Coronary artery (tissue), 2 donors: ENCODE measurements around the gene GPRC5C.

Source experiments
- DNase-seq: peaks from one replicate; pipeline ENCODE4 v3.0.0-alpha.2; 2017; ENCODE audit warnings: low spot score
- H3K27ac ChIP-seq, 2 donors: fragments of 200-600 bp; sonication (generic); one replicate each; pipeline ENCODE4 v1.5.1; 2016 to 2019
- H3K4me3 ChIP-seq: fragments of 200-600 bp; sonication (generic); 2 replicates; pipeline ENCODE4 v1.5.1; 2016; ENCODE audit warnings: mild to moderate bottlenecking, moderate library complexity
- CTCF ChIP-seq: fragments of 200-600 bp; sonication (generic); IDR thresholded peaks from one replicate; pipeline ENCODE4 v1.5.1; 2019; ENCODE audit warnings: antibody characterized with exemption

GPRC5C gene

DNA sequence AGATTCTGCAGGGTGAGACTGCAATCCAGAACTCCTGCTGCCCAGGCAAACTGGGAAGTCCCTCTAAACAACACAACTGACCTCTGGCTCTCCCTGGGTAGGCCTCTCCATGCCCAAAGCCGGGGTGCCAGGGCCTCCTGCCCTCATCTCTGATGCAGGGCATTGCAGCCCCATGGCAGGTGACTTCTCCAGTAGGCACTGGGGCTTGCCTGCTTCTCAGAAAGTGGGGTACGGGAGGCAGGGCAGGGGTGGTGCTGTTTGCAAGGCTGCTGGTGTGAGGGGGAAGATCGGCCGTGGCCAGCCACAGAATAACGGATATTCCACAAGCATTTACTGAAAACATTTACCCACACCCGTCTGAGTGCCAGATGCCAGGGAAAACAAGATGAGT is 4.1 kb upstream of the GPRC5C start:
- TF ChIP-seq CTCF, result no peak
- Histone ChIP-seq H3K4me3 (no peak overlapping the region), H3K27ac (peak overlapping the region; percentile 74 to 98)
- no peak for DNase-seq

DNA sequence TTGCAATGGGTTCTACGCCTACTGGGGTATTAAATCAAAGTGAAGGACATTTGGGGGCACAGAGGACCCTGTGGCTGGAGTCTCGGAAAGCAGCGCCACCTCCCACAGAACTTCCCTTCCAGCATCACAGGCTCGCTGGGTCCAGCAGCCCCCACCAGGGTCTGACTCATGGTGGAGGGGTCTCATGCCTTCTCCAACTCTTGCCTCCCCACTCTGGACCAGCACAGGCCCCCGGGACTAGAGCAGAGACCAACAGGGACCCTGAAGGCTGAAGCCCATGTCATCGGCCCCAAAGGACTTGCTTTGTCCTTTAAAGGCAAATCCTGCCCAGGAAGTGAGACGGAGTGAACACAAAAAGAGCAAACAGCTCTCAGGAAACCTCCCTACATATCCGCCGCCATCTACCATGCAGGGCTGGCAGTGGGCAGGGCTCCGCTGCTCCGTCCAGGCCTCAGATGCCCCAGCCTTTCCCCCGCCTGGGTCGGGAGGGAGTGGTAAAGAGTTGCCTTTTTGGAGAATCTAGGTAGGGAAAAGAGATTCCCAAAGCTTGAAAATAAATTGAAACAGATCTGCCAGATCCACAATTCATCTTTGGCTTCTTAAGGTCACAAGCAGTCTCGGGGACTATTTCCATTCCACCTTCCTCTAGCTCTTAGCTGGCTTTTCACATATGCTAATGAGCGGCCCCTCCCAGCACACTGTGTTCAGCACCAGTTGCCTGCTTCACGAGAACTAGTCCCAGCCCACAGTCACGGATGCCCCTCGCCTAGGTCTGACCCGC is 2.1 kb upstream of the GPRC5C start:
- no peak for DNase-seq
- TF ChIP-seq CTCF, result no peak
- Histone ChIP-seq H3K4me3 (peak overlapping the region; percentile 80), H3K27ac (peak overlapping the region; percentile 97 to 98)

DNA sequence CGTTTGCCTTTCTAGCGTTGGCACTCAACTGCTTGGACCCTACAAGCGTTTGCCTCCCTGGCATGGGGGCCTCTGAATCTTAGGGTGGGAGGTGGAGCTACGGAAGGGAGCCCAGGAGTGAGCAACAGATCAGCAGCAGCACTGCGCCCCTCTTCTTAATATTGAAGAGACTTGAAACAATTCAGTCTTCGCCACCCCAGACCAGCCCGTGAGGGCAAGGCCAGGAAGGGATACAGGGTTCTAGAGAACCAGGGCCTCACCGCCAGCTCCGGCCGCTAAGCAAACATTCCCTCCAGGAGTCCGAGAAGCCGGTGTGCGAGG is 1.5 kb upstream of the GPRC5C start:
- no peak for DNase-seq
- no peak for TF ChIP-seq CTCF
- peak overlapping the region; percentile 80 for H3K4me3 ChIP-seq
- peak overlapping the region; percentile 97 to 98 for H3K27ac ChIP-seq

GRCh38 chr17:74430706-74431567 is 951 bp upstream of the GPRC5C start:
- TF ChIP-seq CTCF, result no peak
- peak; percentile 90 for DNase-seq
- H3K27ac ChIP-seq, result peak overlapping the region; percentile 97 to 98
- peak overlapping the region; percentile 80 for H3K4me3 ChIP-seq

GRCh38 chr17:74432424-74432690 is 469 bp downstream of the GPRC5C start:
- Histone ChIP-seq H3K27ac (peak overlapping the region; percentile 97 to 98), H3K4me3 (peak overlapping the region; percentile 80)
- no peak for DNase-seq
- TF ChIP-seq CTCF, result no peak

- Histone ChIP-seq H3K27ac (peak overlapping the region; percentile 97 to 98), H3K4me3 (peak overlapping the region; percentile 80)
- no peak for TF ChIP-seq CTCF
- no peak for DNase-seq
These were observed 991 bp downstream of the GPRC5C start for GRCh38 chr17:74432766-74433391.
